Peyer's patch (tissue), 4 donors: Measurements from ENCODE around the gene ANXA5.

ENCODE experiments used
- POLR2A ChIP-seq, 2 donors: fragments of 450-650 bp; IDR thresholded peaks; one replicate each; pipeline ENCODE4 v1.5.1; 2017; ENCODE audit warnings: antibody characterized with exemption in 2 of 2, mild to moderate bottlenecking in 2 of 2, moderate library complexity in 2 of 2
- TF ChIP-seq, protein P1 (sequence below), 6 experiments: fragments of 450-650 bp in 4 of 6; fragments of 200-600 bp in 2 of 6; sonication (generic) in 1 of 6; IDR thresholded peaks; one replicate each; pipeline ENCODE4 v1.5.1; 2017 to 2019; ENCODE audit warnings: antibody characterized with exemption in 6 of 6, mild to moderate bottlenecking in 3 of 6, moderate library complexity in 1 of 6

GRCh38 chr4:121658125-121658524 is 38.7 kb downstream of the ANXA5 start:
- TF ChIP-seq, protein P1, sequence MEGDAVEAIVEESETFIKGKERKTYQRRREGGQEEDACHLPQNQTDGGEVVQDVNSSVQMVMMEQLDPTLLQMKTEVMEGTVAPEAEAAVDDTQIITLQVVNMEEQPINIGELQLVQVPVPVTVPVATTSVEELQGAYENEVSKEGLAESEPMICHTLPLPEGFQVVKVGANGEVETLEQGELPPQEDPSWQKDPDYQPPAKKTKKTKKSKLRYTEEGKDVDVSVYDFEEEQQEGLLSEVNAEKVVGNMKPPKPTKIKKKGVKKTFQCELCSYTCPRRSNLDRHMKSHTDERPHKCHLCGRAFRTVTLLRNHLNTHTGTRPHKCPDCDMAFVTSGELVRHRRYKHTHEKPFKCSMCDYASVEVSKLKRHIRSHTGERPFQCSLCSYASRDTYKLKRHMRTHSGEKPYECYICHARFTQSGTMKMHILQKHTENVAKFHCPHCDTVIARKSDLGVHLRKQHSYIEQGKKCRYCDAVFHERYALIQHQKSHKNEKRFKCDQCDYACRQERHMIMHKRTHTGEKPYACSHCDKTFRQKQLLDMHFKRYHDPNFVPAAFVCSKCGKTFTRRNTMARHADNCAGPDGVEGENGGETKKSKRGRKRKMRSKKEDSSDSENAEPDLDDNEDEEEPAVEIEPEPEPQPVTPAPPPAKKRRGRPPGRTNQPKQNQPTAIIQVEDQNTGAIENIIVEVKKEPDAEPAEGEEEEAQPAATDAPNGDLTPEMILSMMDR (IDR thresholded peaks at IDR 0.05): no peak
- no peak for TF ChIP-seq POLR2A (IDR thresholded peaks at IDR 0.05)
